Neuronal stem cell (in vitro differentiated cells): ENCODE results near the gene NAP1L4.

Source experiments
- DNase-seq: peaks from one replicate; pipeline ENCODE4 v3.0.0-alpha.2; 2013; ENCODE audit warnings: low spot score
- H2AFZ ChIP-seq: one replicate; pipeline ENCODE4 v1.6.1; 2013; ENCODE audit warnings: mild to moderate bottlenecking, low read length, inconsistent platforms
- H2AK5ac ChIP-seq: 2 replicates; pipeline ENCODE4 v1.6.1; 2013; ENCODE audit warnings: low read depth, mild to moderate bottlenecking, inconsistent platforms, low read length, moderate library complexity, mixed read lengths
- H2BK120ac ChIP-seq: 2 replicates; pipeline ENCODE4 v1.6.1; 2013; ENCODE audit warnings: low read depth, mild to moderate bottlenecking, inconsistent platforms, low read length, moderate library complexity, mixed read lengths
- H2BK12ac ChIP-seq: one replicate; pipeline ENCODE4 v1.6.1; 2013; ENCODE audit warnings: low read length, inconsistent platforms
- H2BK15ac ChIP-seq: 2 replicates; pipeline ENCODE4 v1.6.1; 2013; ENCODE audit warnings: mild to moderate bottlenecking, low read length, inconsistent platforms, mixed read lengths
- H2BK5ac ChIP-seq: one replicate; pipeline ENCODE4 v1.6.1; 2013; ENCODE audit warnings: inconsistent platforms, mild to moderate bottlenecking, low read length, moderate library complexity
- H3K14ac ChIP-seq: one replicate; pipeline ENCODE4 v1.6.1; 2013; ENCODE audit warnings: low read length, inconsistent platforms
- H3K18ac ChIP-seq: 2 replicates; pipeline ENCODE4 v1.6.1; 2013; ENCODE audit warnings: low read length, inconsistent platforms
- H3K23ac ChIP-seq: 2 replicates; pipeline ENCODE4 v1.6.1; 2013; ENCODE audit warnings: low read depth, mild to moderate bottlenecking, mixed read lengths, low read length, inconsistent platforms; ENCODE audit not compliant: poor library complexity
- H3K27ac ChIP-seq: replicated peaks from 3 replicates; pipeline ENCODE4 v1.5.1; 2013; ENCODE audit warnings: low read length, inconsistent platforms
- H3K27me3 ChIP-seq, 3 experiments: 2 replicates each; pipeline ENCODE4 v1.6.1; 2013; ENCODE audit warnings: low read length in 3 of 3, mild to moderate bottlenecking in 2 of 3, inconsistent platforms in 1 of 3, low read depth in 1 of 3, mixed read lengths in 1 of 3, moderate library complexity in 1 of 3; ENCODE audit not compliant: control insufficient read depth in 3 of 3, insufficient read depth in 3 of 3
- H3K36me3 ChIP-seq, 2 donors: replicated peaks in 1 of 2; 2 replicates each; pipeline ENCODE4 v1.6.1; 2013; ENCODE audit warnings: low read length in 2 of 2; ENCODE audit not compliant: control insufficient read depth in 2 of 2, insufficient read depth in 2 of 2
- H3K4ac ChIP-seq: 2 replicates; pipeline ENCODE4 v1.6.1; 2013; ENCODE audit warnings: inconsistent platforms, mild to moderate bottlenecking, low read length, moderate library complexity
- H3K4me1 ChIP-seq, 2 donors: 1 replicate in 1 of 2; 2 replicates in 1 of 2; pipeline ENCODE4 v1.6.1; 2013; ENCODE audit warnings: low read length in 2 of 2, low read depth in 1 of 2; ENCODE audit not compliant: control insufficient read depth in 2 of 2, insufficient read depth in 1 of 2
- H3K4me2 ChIP-seq: one replicate; pipeline ENCODE4 v1.6.1; 2013; ENCODE audit warnings: mild to moderate bottlenecking, low read length, inconsistent platforms; ENCODE audit not compliant: insufficient read depth, poor library complexity, severe bottlenecking
- H3K4me3 ChIP-seq, 2 donors: 2 replicates each; pipeline ENCODE4 v1.5.1; 2013; ENCODE audit warnings: low read length in 2 of 2, mild to moderate bottlenecking in 2 of 2, inconsistent platforms in 1 of 2, moderate library complexity in 1 of 2
- H3K79me1 ChIP-seq: one replicate; pipeline ENCODE4 v1.6.1; 2013; ENCODE audit warnings: low read depth, mild to moderate bottlenecking, inconsistent platforms, low read length, moderate library complexity
- H3K9ac ChIP-seq: one replicate; pipeline ENCODE4 v1.6.1; 2013; ENCODE audit warnings: mild to moderate bottlenecking, low read depth, low read length, inconsistent platforms; ENCODE audit not compliant: poor library complexity
- H3K9me3 ChIP-seq, 2 donors: replicated peaks in 1 of 2; 2 replicates each; pipeline versions ENCODE3 to v1.6.1; 2013; ENCODE audit warnings: low read length in 2 of 2, mild to moderate bottlenecking in 2 of 2, inconsistent platforms in 1 of 2, low read depth in 1 of 2, mixed read lengths in 1 of 2, moderate library complexity in 1 of 2; ENCODE audit not compliant: control insufficient read depth in 2 of 2, insufficient read depth in 1 of 2
- H4K8ac ChIP-seq: one replicate; pipeline ENCODE4 v1.6.1; 2013; ENCODE audit warnings: low read depth, mild to moderate bottlenecking, inconsistent platforms, low read length, moderate library complexity
- H4K91ac ChIP-seq: one replicate; pipeline ENCODE4 v1.6.1; 2013; ENCODE audit warnings: low read length, low read depth, mild to moderate bottlenecking, inconsistent platforms; ENCODE audit not compliant: poor library complexity
- WGBS, 2 donors: extraction: QIAGEN DNeasy Blood & Tissue Kit; methylation state at CpG; one replicate each; pipeline ENCODE4 v1.1.7; 2013; ENCODE audit warnings: missing lambda C conversion rate in 2 of 2, mixed read lengths in 1 of 2; ENCODE audit not compliant: insufficient read length in 2 of 2, insufficient replicate concordance in 1 of 2; ENCODE audit errors: extremely low coverage in 2 of 2; 5-methylcytosine and 5-hydroxymethylcytosine counted together

NAP1L4 gene

DNA sequence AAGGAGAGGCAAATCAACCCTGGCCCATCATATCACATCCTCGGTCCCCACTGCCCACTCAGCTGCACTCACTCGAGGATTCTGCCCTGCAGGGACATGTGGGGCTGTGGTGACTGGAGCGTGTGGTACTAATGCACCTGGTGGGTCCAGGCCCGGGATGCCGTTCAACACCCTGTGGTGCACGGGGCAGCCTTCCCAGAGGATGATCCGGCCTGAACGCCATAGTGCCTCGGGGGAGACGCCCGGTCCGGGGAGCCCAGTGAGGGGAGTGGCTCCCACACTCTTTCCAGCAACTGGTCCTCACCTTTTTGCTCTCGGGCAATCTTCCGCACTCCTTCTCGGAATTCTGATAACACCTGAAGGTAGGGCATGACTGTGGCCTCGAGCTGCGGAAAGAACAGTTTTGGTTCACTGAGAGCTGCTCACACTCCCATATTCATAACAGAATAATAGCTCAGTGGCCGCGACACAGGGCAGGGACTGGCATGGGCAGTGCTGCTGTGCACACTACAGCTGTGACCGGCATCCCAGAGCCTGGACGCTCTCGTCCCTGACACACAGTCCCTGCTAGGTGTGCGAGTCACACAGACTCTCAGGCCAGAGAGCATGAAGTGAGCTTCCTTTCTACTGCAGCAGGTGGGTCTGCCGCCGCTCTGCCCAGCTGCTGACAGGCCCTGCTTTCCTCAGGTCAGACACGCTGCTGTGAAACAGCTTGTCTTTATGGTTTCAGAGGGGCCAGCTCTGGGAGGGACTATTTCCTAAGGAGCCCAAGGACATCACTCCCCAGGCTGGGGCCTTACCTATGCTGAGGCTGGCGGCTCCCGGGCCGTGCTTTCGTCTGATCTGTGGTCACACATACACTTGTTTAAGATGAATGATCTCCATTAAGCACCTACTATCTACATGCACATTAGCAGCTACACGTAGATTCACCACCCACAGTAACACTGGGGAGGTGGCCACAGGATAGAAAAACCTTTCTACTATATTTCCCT lies 20.1 kb upstream of the NAP1L4 start:
- Histone ChIP-seq H2AK5ac (no peak overlapping the region), H2BK12ac (no peak overlapping the region), H3K9me3 (peaks cover 0 to 1% of the 10 kb centered on the region in 2 donors), H2BK5ac (no peak overlapping the region), H3K4me3 (no peak overlapping the region), H3K4me1 (no peaks in the 10 kb centered on the region), H3K79me1 (no peaks in the 10 kb centered on the region), H3K23ac (no peak overlapping the region), H3K4ac (no peak overlapping the region), H3K4me2 (no peak overlapping the region), H3K27ac (no peak overlapping the region), H4K91ac (no peak overlapping the region), H3K9ac (no peak overlapping the region), H4K8ac (no peak overlapping the region), H2AFZ (no peak overlapping the region), H2BK120ac (no peak overlapping the region), H3K18ac (no peak overlapping the region), H3K36me3 (peaks cover 58 to 85% of the 10 kb centered on the region in 2 donors), H3K27me3 (no peaks in the 10 kb centered on the region), H3K14ac (no peak overlapping the region), H2BK15ac (no peak overlapping the region)
- WGBS, 2 donors, result no CpG with 5 or more reads among the region's 31 CpGs
- no peak for DNase-seq

DNA sequence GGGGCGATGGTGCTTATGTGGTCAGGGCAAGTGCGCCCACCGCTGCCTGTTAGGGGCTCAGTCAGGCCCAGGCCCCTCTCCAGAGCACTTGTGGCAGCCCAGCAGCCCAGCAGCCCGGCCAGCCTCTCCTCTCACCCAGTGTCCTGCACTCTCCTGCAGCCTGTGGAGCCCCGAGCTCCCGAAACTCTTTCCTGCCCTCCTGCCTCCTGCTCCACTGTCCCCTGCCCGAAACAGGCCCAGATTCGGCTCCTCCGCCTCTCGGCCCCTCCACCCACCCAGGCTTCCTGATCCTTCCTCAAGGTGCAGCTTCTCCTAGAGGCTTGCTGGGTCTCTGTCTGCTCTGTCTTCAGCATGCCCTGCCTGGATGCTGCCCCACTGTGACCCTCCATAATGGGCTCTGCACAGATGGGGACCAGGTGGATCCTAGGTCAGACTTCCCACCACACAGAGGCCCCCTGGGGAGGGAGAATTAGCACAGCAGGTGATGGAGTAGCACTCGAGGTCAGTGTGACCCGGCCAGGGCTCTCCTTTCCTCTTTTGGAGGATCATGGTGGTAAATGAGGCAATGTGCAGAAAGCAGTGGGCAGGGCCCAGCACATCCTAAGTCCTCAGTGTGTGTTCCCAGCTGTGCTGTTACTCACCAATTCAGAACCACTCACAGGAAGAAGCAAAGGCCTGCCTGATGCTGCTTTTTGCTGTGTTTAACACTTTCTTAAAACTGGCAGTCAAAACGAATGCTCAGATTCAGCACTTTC lies 18.6 kb upstream of the NAP1L4 start:
- Histone ChIP-seq H4K91ac (peak overlapping the region; percentile 30), H2AK5ac (no peak overlapping the region), H3K9me3 (peaks cover 0 to 1% of the 10 kb centered on the region in 2 donors), H3K23ac (peak overlapping the region; percentile 55), H3K79me1 (no peaks in the 10 kb centered on the region), H3K4me2 (no peak overlapping the region), H2BK15ac (no peak overlapping the region), H3K4ac (no peak overlapping the region), H3K4me3 (no peak overlapping the region), H2BK5ac (no peak overlapping the region), H3K36me3 (peaks cover 52 to 85% of the 10 kb centered on the region in 2 donors), H2BK12ac (no peak overlapping the region), H3K9ac (no peak overlapping the region), H2AFZ (no peak overlapping the region), H4K8ac (peak overlapping the region; percentile 65), H3K14ac (no peak overlapping the region), H3K18ac (no peak overlapping the region), H2BK120ac (no peak overlapping the region), H3K4me1 (no peaks in the 10 kb centered on the region), H3K27ac (no peak overlapping the region), H3K27me3 (no peaks in the 10 kb centered on the region)
- no CpG with 5 or more reads among the region's 13 CpGs for WGBS, 2 donors
- DNase-seq, result no peak

DNA sequence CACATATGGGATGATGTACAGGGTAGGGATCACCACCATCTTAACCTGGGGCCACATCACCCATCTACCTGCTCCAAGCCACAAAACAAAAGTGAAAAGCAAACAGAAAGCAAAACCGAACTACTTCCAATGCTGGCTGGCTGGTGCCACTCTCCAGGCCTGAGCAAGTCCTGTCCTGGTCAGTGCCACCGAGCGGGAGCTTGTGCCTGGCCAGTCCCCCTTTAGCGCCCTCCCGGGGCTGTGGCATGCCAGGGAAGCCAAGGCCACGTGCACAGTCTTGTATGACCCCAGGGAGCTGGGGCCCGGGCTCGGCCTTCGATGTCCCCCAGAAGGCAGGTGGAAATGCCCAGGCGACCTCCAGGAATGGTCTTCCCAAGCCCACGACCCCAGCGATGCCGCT lies 17.9 kb upstream of the NAP1L4 start:
- Histone ChIP-seq H2BK12ac (peak overlapping the region; percentile 41), H3K4me1 (no peaks in the 10 kb centered on the region), H3K14ac (no peak overlapping the region), H3K18ac (no peak overlapping the region), H3K27ac (no peak overlapping the region), H2BK5ac (no peak overlapping the region), H3K4me3 (no peak overlapping the region), H2AK5ac (no peak overlapping the region), H3K9me3 (peaks cover 0 to 1% of the 10 kb centered on the region in 2 donors), H3K23ac (no peak overlapping the region), H3K27me3 (no peaks in the 10 kb centered on the region), H3K4ac (no peak overlapping the region), H3K4me2 (no peak overlapping the region), H3K79me1 (no peaks in the 10 kb centered on the region), H3K36me3 (peaks cover 45 to 84% of the 10 kb centered on the region in 2 donors), H4K8ac (peak overlapping the region; percentile 65), H3K9ac (no peak overlapping the region), H4K91ac (no peak overlapping the region), H2AFZ (no peak overlapping the region), H2BK120ac (no peak overlapping the region), H2BK15ac (no peak overlapping the region)
- no peak for DNase-seq
- no CpG with 5 or more reads among the region's 13 CpGs for WGBS, 2 donors

DNA sequence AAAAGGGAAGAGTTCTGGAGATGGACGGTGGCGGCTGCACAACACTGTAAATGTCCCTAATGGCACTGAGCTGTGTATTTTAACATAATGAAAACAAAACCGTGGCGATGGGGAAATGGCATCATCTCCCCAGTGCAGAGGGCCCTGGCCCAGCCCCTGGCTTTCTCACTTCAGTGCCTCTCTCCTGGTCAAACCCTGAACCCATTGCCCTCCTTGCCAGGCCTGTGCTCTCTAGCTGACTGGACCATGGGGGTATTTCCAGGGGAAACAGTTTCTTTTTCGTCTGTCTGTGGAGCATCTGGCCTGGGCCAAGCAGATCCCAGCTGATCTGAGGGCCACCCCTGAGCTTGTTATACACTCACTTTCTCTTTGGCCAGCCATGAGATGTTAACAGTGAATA lies 17.4 kb upstream of the NAP1L4 start:
- no peak for DNase-seq
- Histone ChIP-seq H2BK5ac (no peak overlapping the region), H3K27me3 (no peaks in the 10 kb centered on the region), H4K8ac (no peak overlapping the region), H3K79me1 (no peaks in the 10 kb centered on the region), H2AFZ (no peak overlapping the region), H2BK120ac (no peak overlapping the region), H2BK15ac (no peak overlapping the region), H3K14ac (no peak overlapping the region), H3K36me3 (peaks cover 43 to 81% of the 10 kb centered on the region in 2 donors), H3K4me3 (no peak overlapping the region), H3K18ac (no peak overlapping the region), H3K27ac (no peak overlapping the region), H2AK5ac (no peak overlapping the region), H2BK12ac (no peak overlapping the region), H4K91ac (no peak overlapping the region), H3K23ac (no peak overlapping the region), H3K9me3 (peaks cover 0 to 1% of the 10 kb centered on the region in 2 donors), H3K4me1 (no peaks in the 10 kb centered on the region), H3K4ac (no peak overlapping the region), H3K9ac (no peak overlapping the region), H3K4me2 (no peak overlapping the region)
- no CpG with 5 or more reads among the region's 5 CpGs for WGBS, 2 donors
